HepG2 (cell line): ENCODE data around the gene VSNL1. TPM values are rescaled to one million over a fixed set of nuclear protein-coding genes. Genes with fewer than 3 reads are reported as not detected.

Experiments used
- BCL6 ChIP-seq: IDR thresholded peaks from 2 replicates; pipeline ENCODE4 v1.6.1; 2016; ENCODE audit warnings: missing genetic modification reagents, missing compliant biosample characterization
- BRF2 ChIP-seq: sonication (generic); formaldehyde crosslinking; IDR thresholded peaks from 2 replicates; pipeline ENCODE4 v1.8.1; 2022; ENCODE audit warnings: mild to moderate bottlenecking, missing genetic modification reagents
- CHD2 ChIP-seq: IDR thresholded peaks from 2 replicates; pipeline ENCODE4 v1.6.1; 2011; ENCODE audit warnings: low read depth, low read length, improper control_type of control experiment
- ELF1 ChIP-seq: sonication (generic); formaldehyde crosslinking; IDR thresholded peaks from 2 replicates; pipeline ENCODE4 v1.4.0; 2020; ENCODE audit warnings: missing genetic modification reagents
- FLYWCH1 ChIP-seq: sonication (generic); formaldehyde crosslinking; IDR thresholded peaks from 2 replicates; pipeline ENCODE4 v1.8.1; 2023; ENCODE audit warnings: mild to moderate bottlenecking, missing genetic modification reagents
- FOXM1 ChIP-seq: sonication (generic); formaldehyde crosslinking; IDR thresholded peaks from 2 replicates; pipeline ENCODE4 v1.5.0; 2020; ENCODE audit warnings: missing genetic modification reagents
- FOXO4 ChIP-seq: sonication (generic); formaldehyde crosslinking; conservative IDR thresholded peaks from 2 replicates; pipeline ENCODE4 v1.8.1; 2023; ENCODE audit warnings: missing genetic modification reagents
- HNF4A ChIP-seq: sonication (generic); formaldehyde crosslinking; IDR thresholded peaks from 2 replicates; pipeline ENCODE4 v1.4.0; 2020; ENCODE audit warnings: missing genetic modification reagents
- HNRNPL ChIP-seq: fragments of 200-400 bp; formaldehyde crosslinking; IDR thresholded peaks from 2 replicates; pipeline ENCODE4 v1.6.1; 2017; ENCODE audit warnings: mild to moderate bottlenecking, low read depth, low read length
- KLF6 ChIP-seq: IDR thresholded peaks from 2 replicates; pipeline ENCODE4 v1.8.0; 2016; ENCODE audit warnings: missing biosample characterization, missing genetic modification reagents
- ZFY ChIP-seq: sonication (generic); formaldehyde crosslinking; IDR thresholded peaks from 2 replicates; pipeline ENCODE4 v1.4.0; 2020; ENCODE audit warnings: missing genetic modification reagents
- ZMAT3 ChIP-seq: sonication (generic); formaldehyde crosslinking; conservative IDR thresholded peaks from 2 replicates; pipeline ENCODE4 v1.7.0; 2021; ENCODE audit warnings: missing genetic modification reagents
- ZNF124 ChIP-seq: sonication (generic); formaldehyde crosslinking; IDR thresholded peaks from 2 replicates; pipeline ENCODE4 v1.4.0; 2020; ENCODE audit warnings: missing genetic modification reagents
- ZNF501 ChIP-seq: sonication (generic); formaldehyde crosslinking; IDR thresholded peaks from 2 replicates; pipeline ENCODE4 v1.5.1; 2020; ENCODE audit warnings: mild to moderate bottlenecking, moderate library complexity, missing genetic modification reagents
- ZNF543 ChIP-seq: sonication (generic); formaldehyde crosslinking; IDR thresholded peaks from 2 replicates; pipeline ENCODE4 v1.4.0; 2020; ENCODE audit warnings: mild to moderate bottlenecking, missing genetic modification reagents
- polyA plus RNA-seq, 8 experiments: library from polyadenylated mRNA; depleted of rRNA in 3 of 8; stranded (reverse) in 7 of 8; unstranded in 1 of 8; fragments of >200 nt; fragmentation: Illumina TruSeq in 4 of 8; extraction: Trizol in 4 of 8; gene quantifications; 2 replicates each; pipeline versions ENCODE4 v1.2.1 to v1.2.3, GENCODE V29; 2011 to 2016; ENCODE audit warnings: low read depth in 4 of 8, missing spikeins in 1 of 8, mixed read lengths in 1 of 8; ENCODE audit not compliant: insufficient read depth in 1 of 8
- total RNA-seq, 5 experiments: library from RNA; depleted of rRNA; stranded (reverse); fragments of >200 nt; fragmentation: Illumina TruSeq; extraction: Trizol; gene quantifications; 2 replicates each; pipeline ENCODE4 v1.2.3, GENCODE V29; 2016; ENCODE audit warnings: low read depth in 1 of 5
- TF ChIP-seq, protein P1 (sequence below): sonication (generic); formaldehyde crosslinking; IDR thresholded peaks from 2 replicates; pipeline ENCODE4 v1.5.1; 2020; ENCODE audit warnings: mild to moderate bottlenecking, missing genetic modification reagents, moderate library complexity
- TF ChIP-seq, protein P2 (sequence below): sonication (generic); formaldehyde crosslinking; IDR thresholded peaks from 2 replicates; pipeline ENCODE4 v1.4.0; 2020; ENCODE audit warnings: missing genetic modification reagents, mild to moderate bottlenecking, borderline replicate concordance
- TF ChIP-seq, protein P3 (sequence below): sonication (generic); formaldehyde crosslinking; IDR thresholded peaks from 2 replicates; pipeline ENCODE4 v1.5.0; 2020; ENCODE audit warnings: mild to moderate bottlenecking, missing genetic modification reagents

Gene VSNL1
- total and polyA plus RNA-seq, 2 of the 13 experiments (the other 11 are each of a cell fraction or from before 2014, with no cell fraction given) = 63.2 to 95.9 TPM

DNA sequence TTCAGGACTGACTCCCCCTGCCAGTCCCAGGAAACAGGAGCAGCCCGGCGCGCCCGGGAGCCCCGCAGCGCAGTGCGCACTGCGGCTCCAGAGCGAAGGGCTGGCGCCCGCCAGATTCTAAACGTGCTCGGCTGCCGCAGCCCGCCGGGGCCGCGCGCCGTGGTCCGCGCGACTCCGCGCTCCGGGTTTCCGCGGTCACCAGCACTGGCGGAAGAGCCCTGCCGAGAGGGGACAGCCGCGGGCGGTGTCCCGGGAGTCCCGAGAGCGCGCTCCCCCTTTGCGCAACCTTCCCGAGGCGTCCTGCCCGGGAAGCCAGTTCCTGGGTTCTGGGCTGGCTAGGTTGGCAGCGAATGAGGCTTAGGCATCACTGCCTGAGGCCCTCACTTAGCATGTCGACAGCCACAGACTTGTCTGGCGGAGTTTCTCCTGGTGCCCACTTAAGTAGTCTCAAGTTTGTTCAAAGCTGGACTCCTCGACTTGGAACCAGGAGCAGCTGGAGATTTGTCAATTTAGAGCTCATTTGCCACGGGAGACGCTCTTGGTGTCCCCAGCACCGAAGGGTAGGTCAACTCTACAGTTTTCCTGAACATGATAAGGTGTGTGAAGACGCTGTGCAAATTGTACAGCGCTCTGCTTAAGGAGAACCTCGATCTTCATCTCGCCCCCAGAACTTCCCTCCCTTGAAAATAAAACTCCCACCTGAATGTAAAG is 1.5 kb upstream of the VSNL1 start (continued):
- TF ChIP-seq, protein P1, sequence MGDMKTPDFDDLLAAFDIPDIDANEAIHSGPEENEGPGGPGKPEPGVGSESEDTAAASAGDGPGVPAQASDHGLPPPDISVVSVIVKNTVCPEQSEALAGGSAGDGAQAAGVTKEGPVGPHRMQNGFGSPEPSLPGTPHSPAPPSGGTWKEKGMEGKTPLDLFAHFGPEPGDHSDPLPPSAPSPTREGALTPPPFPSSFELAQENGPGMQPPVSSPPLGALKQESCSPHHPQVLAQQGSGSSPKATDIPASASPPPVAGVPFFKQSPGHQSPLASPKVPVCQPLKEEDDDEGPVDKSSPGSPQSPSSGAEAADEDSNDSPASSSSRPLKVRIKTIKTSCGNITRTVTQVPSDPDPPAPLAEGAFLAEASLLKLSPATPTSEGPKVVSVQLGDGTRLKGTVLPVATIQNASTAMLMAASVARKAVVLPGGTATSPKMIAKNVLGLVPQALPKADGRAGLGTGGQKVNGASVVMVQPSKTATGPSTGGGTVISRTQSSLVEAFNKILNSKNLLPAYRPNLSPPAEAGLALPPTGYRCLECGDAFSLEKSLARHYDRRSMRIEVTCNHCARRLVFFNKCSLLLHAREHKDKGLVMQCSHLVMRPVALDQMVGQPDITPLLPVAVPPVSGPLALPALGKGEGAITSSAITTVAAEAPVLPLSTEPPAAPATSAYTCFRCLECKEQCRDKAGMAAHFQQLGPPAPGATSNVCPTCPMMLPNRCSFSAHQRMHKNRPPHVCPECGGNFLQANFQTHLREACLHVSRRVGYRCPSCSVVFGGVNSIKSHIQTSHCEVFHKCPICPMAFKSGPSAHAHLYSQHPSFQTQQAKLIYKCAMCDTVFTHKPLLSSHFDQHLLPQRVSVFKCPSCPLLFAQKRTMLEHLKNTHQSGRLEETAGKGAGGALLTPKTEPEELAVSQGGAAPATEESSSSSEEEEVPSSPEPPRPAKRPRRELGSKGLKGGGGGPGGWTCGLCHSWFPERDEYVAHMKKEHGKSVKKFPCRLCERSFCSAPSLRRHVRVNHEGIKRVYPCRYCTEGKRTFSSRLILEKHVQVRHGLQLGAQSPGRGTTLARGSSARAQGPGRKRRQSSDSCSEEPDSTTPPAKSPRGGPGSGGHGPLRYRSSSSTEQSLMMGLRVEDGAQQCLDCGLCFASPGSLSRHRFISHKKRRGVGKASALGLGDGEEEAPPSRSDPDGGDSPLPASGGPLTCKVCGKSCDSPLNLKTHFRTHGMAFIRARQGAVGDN (CRISPR knock-in tag) = peak; percentile 97
- peak; percentile 84 for TF ChIP-seq BCL6 (CRISPR knock-in tag)
- TF ChIP-seq, protein P2, sequence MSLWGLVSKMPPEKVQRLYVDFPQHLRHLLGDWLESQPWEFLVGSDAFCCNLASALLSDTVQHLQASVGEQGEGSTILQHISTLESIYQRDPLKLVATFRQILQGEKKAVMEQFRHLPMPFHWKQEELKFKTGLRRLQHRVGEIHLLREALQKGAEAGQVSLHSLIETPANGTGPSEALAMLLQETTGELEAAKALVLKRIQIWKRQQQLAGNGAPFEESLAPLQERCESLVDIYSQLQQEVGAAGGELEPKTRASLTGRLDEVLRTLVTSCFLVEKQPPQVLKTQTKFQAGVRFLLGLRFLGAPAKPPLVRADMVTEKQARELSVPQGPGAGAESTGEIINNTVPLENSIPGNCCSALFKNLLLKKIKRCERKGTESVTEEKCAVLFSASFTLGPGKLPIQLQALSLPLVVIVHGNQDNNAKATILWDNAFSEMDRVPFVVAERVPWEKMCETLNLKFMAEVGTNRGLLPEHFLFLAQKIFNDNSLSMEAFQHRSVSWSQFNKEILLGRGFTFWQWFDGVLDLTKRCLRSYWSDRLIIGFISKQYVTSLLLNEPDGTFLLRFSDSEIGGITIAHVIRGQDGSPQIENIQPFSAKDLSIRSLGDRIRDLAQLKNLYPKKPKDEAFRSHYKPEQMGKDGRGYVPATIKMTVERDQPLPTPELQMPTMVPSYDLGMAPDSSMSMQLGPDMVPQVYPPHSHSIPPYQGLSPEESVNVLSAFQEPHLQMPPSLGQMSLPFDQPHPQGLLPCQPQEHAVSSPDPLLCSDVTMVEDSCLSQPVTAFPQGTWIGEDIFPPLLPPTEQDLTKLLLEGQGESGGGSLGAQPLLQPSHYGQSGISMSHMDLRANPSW = peak; percentile 51; the same call in 1 of the 2 replicates
- TF ChIP-seq ZNF124 (CRISPR knock-in tag) = peak; percentile 96
- TF ChIP-seq ZMAT3 (CRISPR knock-in tag) = peak; percentile 95
- peak; percentile 77; the same call in 1 of the 2 replicates for TF ChIP-seq FOXM1 (CRISPR knock-in tag)
- TF ChIP-seq ZNF501 (CRISPR knock-in tag) = peak; percentile 94
- peak; percentile 83 for TF ChIP-seq BRF2 (CRISPR knock-in tag)
- TF ChIP-seq FLYWCH1 (CRISPR knock-in tag) = peak; percentile 37; the same call in 1 of the 2 replicates
- TF ChIP-seq ZNF543 = peak; percentile 86
- TF ChIP-seq FOXO4 (CRISPR knock-in tag) = 0 out of 2 replicates have a peak, but pooled peaks have one; percentile 60
- peak; percentile 73 for TF ChIP-seq ZFY
- peak; percentile 57 for TF ChIP-seq HNF4A (CRISPR knock-in tag)
- peak; percentile 82 for TF ChIP-seq ELF1 (CRISPR knock-in tag)
- TF ChIP-seq, protein P3, sequence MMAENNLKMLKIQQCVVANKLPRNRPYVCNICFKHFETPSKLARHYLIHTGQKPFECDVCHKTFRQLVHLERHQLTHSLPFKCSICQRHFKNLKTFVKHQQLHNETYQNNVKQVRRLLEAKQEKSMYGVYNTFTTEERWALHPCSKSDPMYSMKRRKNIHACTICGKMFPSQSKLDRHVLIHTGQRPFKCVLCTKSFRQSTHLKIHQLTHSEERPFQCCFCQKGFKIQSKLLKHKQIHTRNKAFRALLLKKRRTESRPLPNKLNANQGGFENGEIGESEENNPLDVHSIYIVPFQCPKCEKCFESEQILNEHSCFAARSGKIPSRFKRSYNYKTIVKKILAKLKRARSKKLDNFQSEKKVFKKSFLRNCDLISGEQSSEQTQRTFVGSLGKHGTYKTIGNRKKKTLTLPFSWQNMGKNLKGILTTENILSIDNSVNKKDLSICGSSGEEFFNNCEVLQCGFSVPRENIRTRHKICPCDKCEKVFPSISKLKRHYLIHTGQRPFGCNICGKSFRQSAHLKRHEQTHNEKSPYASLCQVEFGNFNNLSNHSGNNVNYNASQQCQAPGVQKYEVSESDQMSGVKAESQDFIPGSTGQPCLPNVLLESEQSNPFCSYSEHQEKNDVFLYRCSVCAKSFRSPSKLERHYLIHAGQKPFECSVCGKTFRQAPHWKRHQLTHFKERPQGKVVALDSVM = peak; percentile 53; the same call in 1 of the 2 replicates
- TF ChIP-seq KLF6 (CRISPR knock-in tag) = peak; percentile 96
- peak; percentile 94 for TF ChIP-seq HNRNPL
- TF ChIP-seq CHD2 = no peak
